ENCODE data around the gene EMP3.

EMP3 gene

DNA sequence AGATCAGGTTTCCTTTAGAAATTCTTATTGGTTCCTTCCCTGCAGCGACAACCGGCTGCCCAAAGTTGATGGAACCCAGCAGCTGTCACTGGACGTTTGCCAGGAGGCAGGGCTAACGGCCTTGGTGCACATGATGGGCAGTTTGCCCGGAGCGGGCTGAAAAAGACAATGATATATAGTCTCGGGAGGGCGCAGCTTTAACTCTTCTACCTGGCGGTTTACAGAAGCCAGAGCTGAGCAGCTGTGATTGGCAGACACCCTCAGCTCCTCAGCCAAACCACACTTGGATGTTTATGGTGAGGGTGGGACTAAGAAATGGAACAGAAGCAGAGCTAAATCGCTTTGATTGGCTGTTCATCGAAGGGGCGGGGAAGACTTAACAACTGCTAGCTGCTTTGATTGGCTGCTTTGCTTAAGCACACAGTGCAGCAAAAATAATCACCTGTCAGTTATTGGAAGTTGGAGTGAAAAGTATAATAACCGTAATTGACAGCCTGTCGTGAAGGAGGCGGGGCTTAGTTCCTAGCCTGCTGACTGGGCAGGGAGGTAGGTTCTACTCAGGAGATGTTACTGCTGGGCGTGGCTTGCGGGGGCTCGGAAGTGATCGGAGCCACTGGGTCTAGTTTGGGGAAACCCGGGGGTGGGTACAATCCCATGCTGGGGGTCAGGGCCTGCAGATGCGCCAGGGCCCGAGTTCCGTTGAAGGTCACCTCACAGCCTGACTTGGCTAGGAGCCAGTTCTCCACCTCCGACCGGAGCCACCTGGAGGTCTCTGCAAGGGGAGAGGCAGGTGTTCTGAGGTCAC, 7.5 kb downstream of the EMP3 start:
- no peak for TF ChIP-seq CTCF (IDR thresholded peaks at IDR 0.05; ENCODE audit: poor library complexity, severe bottlenecking)
- DNase-seq (ENCODE audit: low spot score): peak; percentile 95
- Histone ChIP-seq H3K27ac (ENCODE audit: poor library complexity, severe bottlenecking) (peak overlapping the region; percentile 64), H3K9me3 (ENCODE audit: severe bottlenecking) (no peaks in the 10 kb centered on the region), H3K4me3 (ENCODE audit: severe bottlenecking) (peak overlapping the region; percentile 21), H3K27me3 (ENCODE audit: insufficient read depth, poor library complexity, severe bottlenecking) (no peaks in the 10 kb centered on the region), H3K4me1 (ENCODE audit: insufficient read depth, poor library complexity, severe bottlenecking) (peaks cover 10% of the 10 kb centered on the region), H3K36me3 (ENCODE audit: low read depth) (peaks cover 30% of the 10 kb centered on the region)
- peak; percentile 88 for ATAC-seq (ENCODE audit: low read depth)

DNA sequence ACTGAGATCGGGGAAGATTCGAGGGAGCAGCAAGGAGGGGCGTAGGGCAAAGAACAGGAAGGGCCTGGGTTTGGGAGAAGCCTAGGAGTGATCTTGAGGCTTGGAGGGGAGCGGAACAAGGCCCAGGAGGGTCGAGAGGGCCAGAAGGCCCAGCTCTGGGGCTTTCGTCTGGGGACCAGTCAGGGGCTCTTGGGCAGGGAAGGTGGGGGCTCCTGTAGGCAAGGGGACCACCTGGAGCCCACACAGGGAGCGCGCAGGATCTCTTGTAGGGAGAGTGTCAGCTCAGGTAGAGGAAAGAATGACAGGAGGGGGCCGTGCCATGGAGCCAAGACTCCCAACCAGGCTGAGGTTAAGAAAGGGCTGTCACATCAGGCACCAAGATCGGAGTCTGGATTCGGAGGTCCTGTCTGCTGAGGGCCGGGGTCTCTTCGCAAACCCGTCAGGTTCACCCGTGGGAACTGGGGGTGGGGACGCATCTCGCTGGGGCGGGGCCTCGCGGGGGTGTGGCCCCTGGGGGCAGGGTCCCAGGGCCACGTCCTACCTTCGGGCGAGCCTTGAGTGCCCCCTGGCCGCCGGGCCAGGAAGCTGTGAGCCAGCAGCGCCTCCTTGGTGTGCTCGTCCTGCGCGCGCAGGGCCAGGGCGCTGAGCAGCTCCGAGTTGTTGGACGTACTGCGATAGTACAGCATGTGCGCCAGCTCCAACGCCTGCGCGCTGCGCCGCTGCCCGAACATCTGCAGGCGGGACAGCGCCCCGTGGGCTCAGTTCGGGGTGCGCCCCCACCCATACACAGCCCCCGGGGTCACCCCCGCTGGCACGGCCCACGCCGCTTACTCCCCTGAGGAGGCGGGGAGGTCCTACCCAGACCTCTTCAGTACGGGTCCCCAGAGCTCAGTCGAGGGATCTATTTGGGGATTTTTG, 8.4 kb downstream of the EMP3 start:
- peak; percentile 82 for DNase-seq (ENCODE audit: low spot score)
- Histone ChIP-seq H3K4me1 (ENCODE audit: insufficient read depth, poor library complexity, severe bottlenecking) (peaks cover 10% of the 10 kb centered on the region), H3K9me3 (ENCODE audit: severe bottlenecking) (no peaks in the 10 kb centered on the region), H3K27ac (ENCODE audit: poor library complexity, severe bottlenecking) (peak overlapping the region; percentile 64), H3K4me3 (ENCODE audit: severe bottlenecking) (peak overlapping the region; percentile 21), H3K27me3 (ENCODE audit: insufficient read depth, poor library complexity, severe bottlenecking) (no peaks in the 10 kb centered on the region), H3K36me3 (ENCODE audit: low read depth) (peaks cover 24% of the 10 kb centered on the region)
- ATAC-seq (ENCODE audit: low read depth): peak; percentile 71
- peak; percentile 84 for TF ChIP-seq CTCF (IDR thresholded peaks at IDR 0.05; ENCODE audit: poor library complexity, severe bottlenecking)

DNA sequence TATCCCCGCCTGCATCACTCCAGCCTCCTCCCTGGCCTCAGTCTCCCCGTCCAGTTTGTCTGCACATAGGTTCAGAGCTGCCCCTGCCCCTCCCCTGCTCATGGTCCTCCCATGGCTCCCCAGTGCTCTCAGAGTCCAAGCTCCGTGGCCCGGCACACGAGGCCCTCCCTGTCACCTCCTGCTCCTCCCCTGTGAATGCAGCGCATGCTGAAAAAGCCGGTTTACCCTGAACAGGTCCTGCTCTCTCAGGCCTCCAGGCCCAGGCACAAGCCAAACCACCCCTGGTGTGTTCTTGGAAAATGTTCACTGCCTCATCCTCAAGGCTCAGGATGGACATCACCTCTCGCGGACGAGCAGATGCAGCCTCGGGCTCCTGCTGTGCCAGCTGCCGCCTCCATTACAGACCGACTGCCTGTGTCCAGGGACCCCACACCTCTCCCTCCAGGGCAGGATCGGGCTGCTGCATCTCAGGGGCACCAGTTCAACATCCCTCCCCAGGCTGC, 13.0 kb downstream of the EMP3 start:
- no peak for ATAC-seq (ENCODE audit: low read depth)

DNA sequence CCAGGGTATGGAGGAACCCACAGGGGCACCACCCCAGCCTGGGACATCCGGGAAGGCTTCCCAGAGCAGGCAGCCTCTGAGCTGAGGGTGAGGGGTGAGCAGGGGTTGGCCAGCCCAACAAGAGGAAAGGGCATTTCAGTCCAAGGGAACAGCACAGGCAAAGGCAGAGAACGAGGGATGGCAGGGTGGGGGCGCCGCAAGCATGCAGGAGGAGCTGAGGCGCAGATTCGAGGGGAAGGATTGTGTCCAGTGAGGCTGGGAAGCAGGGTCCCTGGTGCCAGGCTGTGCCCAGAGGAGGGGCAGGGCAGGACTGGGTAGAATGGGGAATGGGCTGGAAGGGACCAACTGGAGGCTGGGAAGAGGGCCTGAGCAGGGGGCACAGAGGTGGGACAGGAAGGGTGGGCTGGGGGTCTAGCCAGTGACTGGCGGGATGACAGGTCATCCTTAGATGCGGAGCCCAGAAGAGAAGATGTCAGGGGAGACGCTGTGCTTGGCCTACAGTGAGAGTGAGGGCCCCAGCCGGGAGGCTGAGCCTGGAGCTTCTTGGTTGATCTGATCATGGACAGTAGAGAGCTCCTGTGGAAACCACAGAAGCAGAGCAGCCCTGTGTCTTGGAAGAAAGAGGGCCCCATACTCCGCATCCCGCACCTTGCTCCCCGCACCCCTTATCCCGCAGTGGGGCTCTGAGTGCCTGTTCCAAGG, 13.6 kb downstream of the EMP3 start:
- no peaks in the 10 kb centered on the region for H3K4me1 ChIP-seq (ENCODE audit: insufficient read depth, poor library complexity, severe bottlenecking)
- ATAC-seq (ENCODE audit: low read depth): no peak

More for the DNA sequence above, 13.0 kb downstream of the EMP3 start:
- Histone ChIP-seq H3K36me3 (ENCODE audit: low read depth) (no peaks in the 10 kb centered on the region), H3K27ac (ENCODE audit: poor library complexity, severe bottlenecking) (no peak overlapping the region), H3K27me3 (ENCODE audit: insufficient read depth, poor library complexity, severe bottlenecking) (no peaks in the 10 kb centered on the region), H3K4me3 (ENCODE audit: severe bottlenecking) (no peak overlapping the region), H3K9me3 (ENCODE audit: severe bottlenecking) (no peaks in the 10 kb centered on the region), H3K4me1 (ENCODE audit: insufficient read depth, poor library complexity, severe bottlenecking) (peaks cover 3% of the 10 kb centered on the region)
- no peak for TF ChIP-seq CTCF (IDR thresholded peaks at IDR 0.05; ENCODE audit: poor library complexity, severe bottlenecking)
- DNase-seq (ENCODE audit: low spot score): no peak

More for the DNA sequence above, 13.6 kb downstream of the EMP3 start:
- no peak for DNase-seq (ENCODE audit: low spot score)
- Histone ChIP-seq H3K27ac (ENCODE audit: poor library complexity, severe bottlenecking) (no peak overlapping the region), H3K36me3 (ENCODE audit: low read depth) (no peaks in the 10 kb centered on the region), H3K9me3 (ENCODE audit: severe bottlenecking) (no peaks in the 10 kb centered on the region), H3K4me3 (ENCODE audit: severe bottlenecking) (no peak overlapping the region), H3K27me3 (ENCODE audit: insufficient read depth, poor library complexity, severe bottlenecking) (no peaks in the 10 kb centered on the region)
- no peak for TF ChIP-seq CTCF (IDR thresholded peaks at IDR 0.05; ENCODE audit: poor library complexity, severe bottlenecking)
